Activated naive CD4-positive, alpha-beta T cell treated with anti-CD3 and anti-CD28 coated beads, Interleukin-2, amount 10 ng/mL, durations not matched to agents 7 days and 5 days (primary cell): ENCODE measurements around the gene PARD3.

Experiments
- CTCF ChIA-PET: fragments of 350-600 bp; sonication (Branson Sonifier 250); formaldehyde crosslinking; loops from one replicate; lab custom pipeline; 2021; ENCODE audit warnings: antibody characterized with exemption; lab: Charles Lee
- DNase-seq: peaks from one replicate; pipeline ENCODE4 v3.0.0-alpha.2; 2020
- H3K27ac Mint-ChIP-seq: one replicate; pipeline ENCODE4 v1.8.0; 2021; ENCODE audit warnings: mild to moderate bottlenecking, moderate library complexity, mixed read lengths
- H3K27me3 Mint-ChIP-seq: one replicate; pipeline ENCODE4 v1.8.0; 2021; ENCODE audit warnings: mild to moderate bottlenecking, mixed read lengths
- H3K36me3 Mint-ChIP-seq: one replicate; pipeline ENCODE4 v1.8.0; 2021; ENCODE audit warnings: mixed read lengths
- H3K4me1 Mint-ChIP-seq: one replicate; pipeline ENCODE4 v1.8.0; 2021; ENCODE audit warnings: mixed read lengths
- H3K4me3 Mint-ChIP-seq: one replicate; pipeline ENCODE4 v1.8.0; 2021; ENCODE audit warnings: mild to moderate bottlenecking, moderate library complexity, mixed read lengths
- H3K9me3 Mint-ChIP-seq: one replicate; pipeline ENCODE4 v1.8.0; 2021; ENCODE audit warnings: mixed read lengths

PARD3 gene

GRCh38 chr10:34576797-34577196, 238.3 kb downstream of the PARD3 start:
- DNase-seq, result no peak
- Mint-ChIP-seq H3K4me1 (no peaks in the 10 kb centered on the region), H3K36me3 (no peaks in the 10 kb centered on the region), H3K4me3 (no peak overlapping the region), H3K9me3 (no peaks in the 10 kb centered on the region), H3K27ac (no peak overlapping the region), H3K27me3 (no peaks in the 10 kb centered on the region)
- CTCF ChIA-PET, result interaction anchor here (0.8 kb wide), 1 partner anchor 62 kb away, joined by 3 read pairs; no protein-coding TSS in a partner anchor

GRCh38 chr10:34575882-34576281, 239.2 kb downstream of the PARD3 start:
- CTCF ChIA-PET, result no interaction called here
- Mint-ChIP-seq H3K36me3 (no peaks in the 10 kb centered on the region), H3K27me3 (no peaks in the 10 kb centered on the region), H3K4me1 (no peaks in the 10 kb centered on the region), H3K4me3 (no peak overlapping the region), H3K9me3 (no peaks in the 10 kb centered on the region), H3K27ac (no peak overlapping the region)
- no peak for DNase-seq

GRCh38 chr10:34574353-34574934, 240.7 kb downstream of the PARD3 start:
- Mint-ChIP-seq H3K4me1 (no peaks in the 10 kb centered on the region), H3K4me3 (no peak overlapping the region), H3K36me3 (no peaks in the 10 kb centered on the region), H3K27ac (no peak overlapping the region), H3K9me3 (no peaks in the 10 kb centered on the region), H3K27me3 (no peaks in the 10 kb centered on the region)
- CTCF ChIA-PET, result no interaction called here
- no peak for DNase-seq

GRCh38 chr10:34570887-34571286, 244.2 kb downstream of the PARD3 start:
- CTCF ChIA-PET, result no interaction called here

GRCh38 chr10:34567659-34568253, 247.3 kb downstream of the PARD3 start:
- DNase-seq, result no peak
- CTCF ChIA-PET, result interaction anchor here (0.7 kb wide), 1 partner anchor 10 kb away, joined by 3 read pairs; no protein-coding TSS in a partner anchor
- no peaks in the 10 kb centered on the region for H3K9me3 Mint-ChIP-seq
- no peak overlapping the region for H3K4me3 Mint-ChIP-seq
- H3K27me3 Mint-ChIP-seq, result no peaks in the 10 kb centered on the region
- H3K4me1 Mint-ChIP-seq, result no peaks in the 10 kb centered on the region
- H3K27ac Mint-ChIP-seq, result no peak overlapping the region
- H3K36me3 Mint-ChIP-seq, result no peaks in the 10 kb centered on the region

More at GRCh38 chr10:34570887-34571286, 244.2 kb downstream of the PARD3 start:
- Mint-ChIP-seq H3K27ac (no peak overlapping the region), H3K36me3 (no peaks in the 10 kb centered on the region), H3K27me3 (no peaks in the 10 kb centered on the region), H3K9me3 (no peaks in the 10 kb centered on the region), H3K4me1 (no peaks in the 10 kb centered on the region), H3K4me3 (no peak overlapping the region)
- no peak for DNase-seq

GRCh38 chr10:34565934-34566333, 249.2 kb downstream of the PARD3 start:
- no peak for DNase-seq
- H3K4me1 Mint-ChIP-seq, result no peaks in the 10 kb centered on the region
- no peak overlapping the region for H3K4me3 Mint-ChIP-seq
- CTCF ChIA-PET, result interaction anchor here (0.7 kb wide), 1 partner anchor 14 kb away, joined by 3 read pairs; no protein-coding TSS in a partner anchor
- no peaks in the 10 kb centered on the region for H3K36me3 Mint-ChIP-seq
- H3K27me3 Mint-ChIP-seq, result no peaks in the 10 kb centered on the region
- H3K27ac Mint-ChIP-seq, result no peak overlapping the region
- no peaks in the 10 kb centered on the region for H3K9me3 Mint-ChIP-seq

GRCh38 chr10:34558093-34558583, 257.0 kb downstream of the PARD3 start:
- Mint-ChIP-seq H3K4me3 (no peak overlapping the region), H3K27ac (no peak overlapping the region), H3K36me3 (no peaks in the 10 kb centered on the region), H3K9me3 (no peaks in the 10 kb centered on the region), H3K4me1 (no peaks in the 10 kb centered on the region), H3K27me3 (no peaks in the 10 kb centered on the region)
- no peak for DNase-seq
- CTCF ChIA-PET, result interaction anchor here (1.2 kb wide), 1 partner anchor 10 kb away, joined by 3 read pairs; no protein-coding TSS in a partner anchor

- no peak overlapping the region for H3K4me3 Mint-ChIP-seq
- DNase-seq, result no peak
- H3K27ac Mint-ChIP-seq, result no peak overlapping the region
- H3K36me3 Mint-ChIP-seq, result no peaks in the 10 kb centered on the region
- H3K4me1 Mint-ChIP-seq, result no peaks in the 10 kb centered on the region
- H3K27me3 Mint-ChIP-seq, result no peaks in the 10 kb centered on the region
- H3K9me3 Mint-ChIP-seq, result no peaks in the 10 kb centered on the region
- CTCF ChIA-PET, result interaction anchor here (1.2 kb wide), 1 partner anchor 11 kb away, joined by 3 read pairs; no protein-coding TSS in a partner anchor
Observed at GRCh38 chr10:34557173-34557572, 257.9 kb downstream of the PARD3 start.

- CTCF ChIA-PET, result no interaction called here
- H3K4me1 Mint-ChIP-seq, result no peaks in the 10 kb centered on the region
- no peaks in the 10 kb centered on the region for H3K9me3 Mint-ChIP-seq
- DNase-seq, result no peak
- H3K27ac Mint-ChIP-seq, result no peak overlapping the region
- no peak overlapping the region for H3K4me3 Mint-ChIP-seq
- no peaks in the 10 kb centered on the region for H3K27me3 Mint-ChIP-seq
- no peaks in the 10 kb centered on the region for H3K36me3 Mint-ChIP-seq
Observed at GRCh38 chr10:34555653-34556052, 259.4 kb downstream of the PARD3 start.

GRCh38 chr10:34553747-34554146, 261.3 kb downstream of the PARD3 start:
- Mint-ChIP-seq H3K36me3 (no peaks in the 10 kb centered on the region), H3K9me3 (no peaks in the 10 kb centered on the region), H3K4me3 (no peak overlapping the region), H3K27ac (no peak overlapping the region), H3K27me3 (peaks cover 5% of the 10 kb centered on the region), H3K4me1 (no peaks in the 10 kb centered on the region)
- DNase-seq, result no peak
- CTCF ChIA-PET, result no interaction called here

GRCh38 chr10:34551295-34551694, 263.8 kb downstream of the PARD3 start:
- CTCF ChIA-PET, result no interaction called here
- H3K4me1 Mint-ChIP-seq, result no peaks in the 10 kb centered on the region
- no peak for DNase-seq
- no peaks in the 10 kb centered on the region for H3K9me3 Mint-ChIP-seq
- H3K4me3 Mint-ChIP-seq, result no peak overlapping the region
- H3K27me3 Mint-ChIP-seq, result peaks cover 5% of the 10 kb centered on the region
- no peak overlapping the region for H3K27ac Mint-ChIP-seq
- no peaks in the 10 kb centered on the region for H3K36me3 Mint-ChIP-seq

GRCh38 chr10:34549953-34550352, 265.1 kb downstream of the PARD3 start:
- Mint-ChIP-seq H3K9me3 (no peaks in the 10 kb centered on the region), H3K4me3 (no peak overlapping the region), H3K27ac (no peak overlapping the region), H3K36me3 (no peaks in the 10 kb centered on the region), H3K4me1 (no peaks in the 10 kb centered on the region), H3K27me3 (peaks cover 5% of the 10 kb centered on the region)
- CTCF ChIA-PET, result no interaction called here
- DNase-seq, result no peak

GRCh38 chr10:34549001-34549400, 266.1 kb downstream of the PARD3 start:
- no peak for DNase-seq
- Mint-ChIP-seq H3K36me3 (no peaks in the 10 kb centered on the region), H3K4me3 (no peak overlapping the region), H3K27ac (no peak overlapping the region), H3K27me3 (peaks cover 5% of the 10 kb centered on the region), H3K9me3 (no peaks in the 10 kb centered on the region), H3K4me1 (no peaks in the 10 kb centered on the region)
- CTCF ChIA-PET, result no interaction called here

GRCh38 chr10:34548466-34548865, 266.6 kb downstream of the PARD3 start:
- Mint-ChIP-seq H3K4me1 (no peaks in the 10 kb centered on the region), H3K4me3 (no peak overlapping the region), H3K27me3 (peaks cover 5% of the 10 kb centered on the region), H3K27ac (no peak overlapping the region), H3K9me3 (no peaks in the 10 kb centered on the region), H3K36me3 (no peaks in the 10 kb centered on the region)
- no peak for DNase-seq
- CTCF ChIA-PET, result no interaction called here

GRCh38 chr10:34547695-34548094, 267.4 kb downstream of the PARD3 start:
- H3K27ac Mint-ChIP-seq, result no peak overlapping the region
- no peaks in the 10 kb centered on the region for H3K4me1 Mint-ChIP-seq
- no peaks in the 10 kb centered on the region for H3K9me3 Mint-ChIP-seq
- CTCF ChIA-PET, result no interaction called here
- DNase-seq, result no peak
- H3K27me3 Mint-ChIP-seq, result peaks cover 5% of the 10 kb centered on the region
- no peak overlapping the region for H3K4me3 Mint-ChIP-seq
- H3K36me3 Mint-ChIP-seq, result no peaks in the 10 kb centered on the region
